HepG2 (cell line): ENCODE results near the gene F2RL3.

Experiments used
- CEBPB ChIP-seq: IDR thresholded peaks from 2 replicates; pipeline ENCODE4 v1.6.1; 2011; ENCODE audit warnings: low read depth, low read length, improper control_type of control experiment, borderline replicate concordance
- E2F1 ChIP-seq: sonication (generic); formaldehyde crosslinking; IDR thresholded peaks from 2 replicates; pipeline ENCODE4 v1.5.0; 2020; ENCODE audit warnings: missing genetic modification reagents
- IKZF5 ChIP-seq: IDR thresholded peaks from 2 replicates; pipeline ENCODE4 v1.6.1; 2018; ENCODE audit warnings: missing genetic modification reagents, mild to moderate bottlenecking, missing compliant biosample characterization
- KDM1A ChIP-seq: IDR thresholded peaks from 2 replicates; pipeline ENCODE4 v1.6.1; 2016; ENCODE audit warnings: missing compliant biosample characterization
- POGZ ChIP-seq: sonication (generic); formaldehyde crosslinking; IDR thresholded peaks from 2 replicates; pipeline ENCODE4 v1.4.0; 2020; ENCODE audit warnings: mild to moderate bottlenecking, missing genetic modification reagents
- ZNF24 ChIP-seq: fragments of 450-650 bp; IDR thresholded peaks from 2 replicates; pipeline ENCODE4 v1.6.1; 2017; ENCODE audit warnings: antibody characterized with exemption, mild to moderate bottlenecking

GRCh38 chr19:16861011-16861410 lies 27.8 kb upstream of the F2RL3 start:
- TF ChIP-seq E2F1 = no peak
- TF ChIP-seq KDM1A (CRISPR knock-in tag) = no peak
- no peak for TF ChIP-seq CEBPB
- TF ChIP-seq ZNF24 = no peak
- TF ChIP-seq IKZF5 = no peak
- no peak for TF ChIP-seq POGZ (CRISPR knock-in tag)
